ENCODE measurements around the gene FREY1.

GRCh38 chr11:45926001-45926401 lies 18.9 kb upstream of the FREY1 start:
- no peak for TF ChIP-seq CTCF (IDR thresholded peaks at IDR 0.05 in 4 of 5, conservative IDR thresholded peaks at IDR 0.05 in 1 of 5)
- TF ChIP-seq POLR2A (IDR thresholded peaks at IDR 0.05), result no peak
